ENCODE data around the gene C11orf52.
"Not testable (repeated sequence)": the region's sequence is repeated elsewhere in the genome, so short reads cannot be mapped to it uniquely, and the experiment has no call there.

Gene C11orf52

DNA sequence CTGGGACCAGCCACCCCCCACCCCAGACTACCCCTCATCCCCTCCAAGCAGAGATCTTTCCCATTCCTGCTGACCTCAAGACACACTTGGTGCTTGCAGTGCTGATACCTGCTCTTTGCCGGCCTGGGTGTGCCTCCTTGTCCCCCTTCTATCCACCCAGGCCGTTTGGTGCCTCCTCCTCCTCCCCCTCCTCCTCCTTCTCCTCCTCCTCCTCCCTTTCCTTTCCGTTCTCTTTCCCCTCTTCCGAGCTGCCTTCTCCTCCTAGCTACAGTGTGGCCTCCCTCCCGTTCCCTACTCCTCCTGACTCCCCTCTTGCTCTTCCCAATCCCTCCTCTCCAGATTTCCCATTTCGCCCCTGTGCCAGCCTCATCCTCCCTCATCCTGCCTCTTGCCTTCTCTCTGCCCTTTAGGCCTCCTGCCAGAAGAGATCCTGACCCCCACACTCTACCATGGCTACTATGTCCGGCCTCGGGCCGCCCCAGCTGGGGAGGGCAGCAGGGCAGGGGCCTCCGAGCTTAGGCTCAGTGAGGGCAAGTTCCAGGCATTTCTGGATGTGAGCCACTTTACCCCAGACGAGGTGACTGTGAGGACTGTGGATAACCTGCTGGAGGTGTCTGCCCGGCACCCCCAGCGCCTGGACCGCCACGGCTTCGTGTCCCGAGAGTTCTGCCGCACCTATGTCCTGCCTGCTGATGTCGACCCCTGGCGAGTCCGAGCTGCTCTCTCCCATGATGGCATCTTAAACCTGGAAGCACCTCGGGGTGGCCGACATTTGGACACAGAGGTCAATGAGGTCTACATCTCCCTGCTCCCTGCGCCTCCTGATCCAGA is 5.5 kb upstream of the C11orf52 start:
- no peak for DNase-seq

DNA sequence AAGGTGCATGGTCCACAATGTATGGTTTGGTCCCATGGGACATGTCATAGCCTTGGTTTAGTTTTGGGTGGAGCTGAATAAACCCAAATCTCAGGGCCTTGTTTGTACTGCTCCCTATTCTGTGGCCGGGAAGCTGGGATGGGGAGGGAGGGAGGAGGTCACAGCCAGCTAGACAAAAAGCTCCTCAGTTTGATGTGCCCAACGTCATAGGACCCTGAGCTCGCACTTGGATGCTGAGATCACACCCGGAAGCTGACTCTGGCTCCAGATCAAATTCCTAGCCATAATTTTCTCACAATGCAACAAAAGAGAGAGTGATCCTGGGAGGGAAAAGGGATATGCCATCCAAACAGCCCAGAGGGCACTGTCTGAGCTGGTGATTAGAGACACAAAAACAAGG is 4.7 kb upstream of the C11orf52 start:
- DNase-seq = no peak

DNA sequence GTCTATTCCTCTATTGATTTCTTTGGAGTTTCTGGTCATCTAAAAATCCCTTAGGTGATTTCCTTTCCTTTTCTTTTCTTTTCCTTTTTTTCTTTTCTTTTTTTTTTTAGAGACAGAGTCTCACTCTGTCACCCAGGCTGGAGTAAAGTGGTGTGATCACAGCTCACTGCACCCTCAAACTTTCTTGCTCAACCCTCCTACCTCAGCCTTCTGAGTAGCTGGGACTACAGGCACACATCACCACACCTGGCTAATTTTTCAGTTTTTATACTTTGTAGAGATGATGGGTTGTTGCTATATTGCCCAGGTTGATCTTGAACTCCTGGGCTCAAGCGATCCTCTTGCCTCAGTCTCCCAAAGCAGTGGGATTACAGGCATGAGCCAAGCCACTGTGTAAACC is 1.9 kb upstream of the C11orf52 start:
- no peak for DNase-seq

DNA sequence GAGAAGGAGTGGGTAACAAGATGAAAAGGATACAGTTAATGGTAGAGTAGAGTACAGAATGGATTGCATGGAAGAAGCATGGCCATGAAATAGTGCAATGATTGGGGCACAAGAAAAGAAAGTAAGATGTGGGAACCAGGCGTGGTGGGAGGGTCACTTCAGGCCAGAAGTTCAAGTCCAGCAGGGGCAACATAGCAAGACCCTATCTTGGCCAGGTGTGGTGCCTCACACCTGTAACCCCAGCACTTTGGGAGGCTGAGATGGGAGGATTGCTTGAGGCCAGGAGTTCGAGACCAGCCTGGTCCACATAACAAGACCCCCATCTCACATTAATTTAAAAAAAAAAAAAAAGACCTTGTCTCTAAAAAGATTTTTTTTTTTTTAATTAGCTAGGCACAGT is 1.4 kb upstream of the C11orf52 start:
- DNase-seq = no peak

DNA sequence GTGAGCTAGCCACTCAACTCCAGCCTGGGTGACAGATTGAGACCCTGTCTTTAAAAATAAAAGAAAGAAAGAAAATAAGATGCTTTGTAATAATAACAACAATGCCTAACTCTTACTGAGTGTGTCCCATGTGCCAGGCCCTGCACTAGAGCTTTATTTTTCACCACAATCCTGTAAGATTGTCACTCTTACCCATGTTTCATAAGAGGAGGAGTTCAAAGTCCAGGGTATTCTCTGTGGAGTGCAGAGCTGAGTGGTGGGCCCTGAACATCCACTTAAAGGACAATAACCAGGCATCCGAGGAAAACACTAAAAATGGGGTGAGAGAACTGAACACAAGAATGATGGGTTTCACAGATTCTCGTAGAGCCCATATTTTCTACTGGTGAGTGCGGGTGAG is 925 bp upstream of the C11orf52 start:
- DNase-seq = no peak

DNA sequence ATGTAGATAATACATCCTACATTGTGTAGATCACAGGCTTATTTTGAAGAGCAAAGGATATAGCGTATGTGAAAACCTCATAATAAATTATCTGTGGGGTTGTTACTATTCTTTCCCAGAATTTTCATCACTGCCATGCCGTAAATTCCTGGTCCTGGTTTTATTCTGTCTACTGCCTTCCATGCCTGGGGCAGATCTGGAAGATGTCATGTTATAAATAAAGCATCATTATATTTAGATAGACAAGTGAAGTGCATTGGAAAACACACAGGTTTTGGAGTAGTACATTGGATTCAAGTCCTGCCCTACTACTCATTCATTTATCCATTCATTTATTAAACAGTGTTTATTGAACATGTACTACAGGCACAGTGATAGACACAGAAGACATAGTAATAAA is 2.2 kb downstream of the C11orf52 start:
- no peak for DNase-seq

DNA sequence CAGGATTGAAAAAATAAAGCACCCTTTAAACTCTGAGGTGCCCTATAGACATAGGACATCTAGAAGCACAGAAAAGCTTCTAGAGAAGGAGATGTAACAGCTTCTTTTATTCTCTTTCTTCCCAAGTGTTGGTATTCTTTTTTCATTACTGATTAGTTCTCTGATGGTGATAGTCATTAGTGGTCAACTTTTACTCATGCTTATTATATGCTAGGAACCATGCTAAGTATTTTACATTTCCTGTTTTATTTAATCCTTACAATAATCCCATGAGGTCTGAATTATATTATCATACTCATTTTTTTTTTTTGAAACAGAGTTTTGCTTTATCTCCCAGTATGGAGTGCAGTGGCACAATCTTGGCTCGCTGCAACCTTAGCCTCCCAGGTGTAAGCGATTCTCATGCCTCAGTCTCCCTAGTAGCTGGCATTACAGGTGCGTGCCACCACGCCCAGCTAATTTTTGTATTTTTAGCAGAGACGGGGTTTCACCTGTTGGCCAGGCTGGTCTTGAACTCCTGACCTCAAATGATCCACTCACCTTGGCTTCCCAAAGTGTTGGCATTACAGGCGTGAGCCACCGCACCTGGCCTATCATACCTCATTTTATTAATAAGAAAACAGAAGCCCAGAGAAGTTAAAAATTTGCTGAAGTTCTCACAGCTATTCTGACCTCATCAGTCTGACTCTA is 3.0 kb downstream of the C11orf52 start:
- DNase-seq = no peak

DNA sequence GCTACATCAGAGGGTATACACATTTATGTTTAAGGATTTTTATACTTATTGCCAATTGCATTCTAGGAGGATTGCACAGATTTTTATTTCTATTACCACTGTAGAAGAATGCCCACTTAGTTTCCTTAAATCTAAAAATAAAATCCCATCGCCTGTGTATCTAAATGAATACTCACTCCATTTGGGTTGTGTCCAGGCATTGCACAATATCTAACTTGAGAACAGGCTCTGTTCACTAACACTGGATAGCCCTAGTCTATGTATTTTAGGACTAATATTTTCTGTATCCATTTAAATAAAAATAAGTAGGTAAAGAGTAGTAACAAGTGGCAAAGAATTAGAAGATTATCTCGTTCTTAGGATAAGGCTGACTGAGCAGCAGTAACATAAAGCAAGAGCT is 4.1 kb downstream of the C11orf52 start:
- DNase-seq = no peak

DNA sequence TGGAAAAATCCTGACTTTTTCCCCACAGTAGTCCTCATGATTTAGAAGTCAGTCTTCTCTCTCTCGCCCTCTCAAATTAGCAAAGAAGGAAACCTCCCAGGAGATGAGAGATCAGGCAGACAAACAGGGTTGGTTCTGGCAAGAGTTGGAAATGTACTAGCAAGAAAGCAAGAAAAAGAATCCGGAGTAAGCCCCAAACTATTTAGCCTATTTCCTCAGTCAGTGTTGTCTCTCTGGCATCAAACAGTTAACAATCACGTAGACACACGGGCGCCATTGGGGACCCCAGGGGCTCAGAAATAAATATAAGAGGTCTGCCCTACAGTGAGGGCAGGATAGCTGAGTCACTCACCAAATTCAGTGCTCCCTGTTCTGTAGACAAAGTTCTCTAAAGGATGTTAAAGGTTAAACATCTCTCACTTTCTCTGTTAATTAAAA is 4.7 kb downstream of the C11orf52 start:
- DNase-seq = no peak

DNA sequence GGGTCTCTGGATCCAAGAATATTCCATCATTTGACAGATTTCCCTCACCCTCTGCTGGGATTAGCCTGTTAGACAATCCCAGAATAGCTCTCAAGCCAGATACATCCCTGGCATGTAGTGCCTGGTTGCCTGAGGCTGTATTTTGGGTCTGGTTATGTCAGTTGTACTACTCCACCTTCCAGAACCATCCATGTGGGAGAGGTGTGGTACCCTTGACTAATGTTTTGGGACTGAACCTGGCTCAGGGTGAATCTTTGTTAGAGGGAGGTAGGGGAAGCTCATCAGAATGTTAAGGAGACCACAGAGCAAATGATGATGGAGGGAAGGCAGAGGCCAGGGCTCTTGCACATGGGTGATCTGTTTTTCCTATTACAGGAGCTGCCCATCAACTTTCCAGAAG is 5.2 kb downstream of the C11orf52 start:
- DNase-seq = no peak

DNA sequence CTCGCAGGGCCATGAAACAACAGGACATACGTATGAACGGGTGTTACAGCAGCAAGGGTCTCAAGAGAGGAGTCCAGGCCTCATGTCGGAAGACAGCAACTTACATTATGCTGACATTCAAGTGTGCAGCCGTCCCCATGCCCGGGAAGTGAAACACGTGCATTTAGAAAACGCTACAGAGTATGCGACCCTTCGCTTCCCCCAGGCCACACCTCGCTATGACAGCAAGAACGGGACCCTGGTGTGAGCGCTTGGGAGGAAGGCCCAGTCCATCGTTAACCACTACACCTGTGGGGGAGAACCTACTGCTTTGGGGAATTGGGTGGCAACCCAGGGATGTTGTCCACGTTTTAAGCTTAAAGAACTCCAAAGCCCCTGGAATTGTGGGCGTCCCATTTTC is 7.2 kb downstream of the C11orf52 start:
- no peak for DNase-seq

DNA sequence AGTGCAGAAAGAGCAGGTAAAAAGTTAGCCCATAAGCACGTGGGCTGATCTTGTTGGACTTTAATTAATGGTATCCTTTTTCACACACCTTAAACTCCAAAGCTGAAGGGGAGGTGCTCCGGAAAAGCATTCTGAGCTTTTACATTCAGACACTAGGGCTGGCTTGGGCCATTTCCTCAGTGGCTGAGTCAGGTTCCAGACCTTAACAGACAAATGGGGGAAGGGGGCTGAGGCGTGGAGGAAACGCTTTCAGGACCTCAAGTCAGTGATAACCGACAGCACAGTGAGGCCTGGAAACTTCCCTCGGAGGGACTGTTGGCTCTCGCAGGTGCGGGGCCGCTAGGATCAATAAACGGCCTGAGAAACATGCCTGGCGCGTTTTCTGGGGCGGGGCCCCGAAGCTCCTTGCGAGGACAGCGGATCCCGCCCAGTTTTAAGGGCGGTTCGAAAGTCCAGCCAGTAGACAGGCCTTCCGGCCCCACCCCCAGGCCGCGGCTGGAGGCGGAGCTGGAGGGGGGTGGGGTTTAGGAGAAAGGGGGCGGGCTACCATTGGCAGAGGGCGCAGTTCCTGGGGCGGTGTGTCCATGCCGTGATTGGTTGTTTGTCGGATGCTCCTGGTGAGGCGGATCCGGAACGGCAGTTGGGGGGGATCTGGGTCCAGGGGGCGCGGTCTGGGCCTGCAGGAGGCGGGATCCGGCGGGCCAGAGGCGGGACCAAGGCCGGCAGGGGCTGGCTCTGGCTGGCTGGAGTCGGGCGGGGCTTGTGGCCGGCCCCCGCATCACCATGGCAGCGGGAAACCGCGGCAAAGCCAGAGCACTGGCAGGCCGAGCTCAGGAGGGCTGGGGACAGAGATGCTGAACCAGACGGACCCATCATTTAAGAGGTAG is 8.0 kb downstream of the C11orf52 start:
- peak; percentile 97 for DNase-seq

DNA sequence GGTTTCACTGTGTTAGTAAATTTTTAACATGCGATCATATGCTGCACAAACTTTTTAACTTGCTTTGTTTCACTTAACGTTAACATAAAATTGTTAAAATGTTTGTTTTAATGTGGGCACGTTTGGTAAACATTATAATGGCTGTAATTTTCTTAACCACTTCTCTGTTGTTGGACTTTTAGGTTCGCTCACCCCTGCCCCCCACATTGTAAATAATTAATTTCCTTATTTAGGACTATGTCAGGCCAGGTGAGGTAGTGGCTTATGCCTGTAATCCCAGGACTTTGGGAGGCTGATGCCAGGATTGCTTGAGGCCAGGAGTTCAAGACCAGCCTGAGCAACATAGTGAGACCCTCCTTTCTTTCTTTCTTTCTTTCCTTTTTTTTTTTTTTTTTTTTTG is 11.8 kb downstream of the C11orf52 start:
- no peak for DNase-seq

DNA sequence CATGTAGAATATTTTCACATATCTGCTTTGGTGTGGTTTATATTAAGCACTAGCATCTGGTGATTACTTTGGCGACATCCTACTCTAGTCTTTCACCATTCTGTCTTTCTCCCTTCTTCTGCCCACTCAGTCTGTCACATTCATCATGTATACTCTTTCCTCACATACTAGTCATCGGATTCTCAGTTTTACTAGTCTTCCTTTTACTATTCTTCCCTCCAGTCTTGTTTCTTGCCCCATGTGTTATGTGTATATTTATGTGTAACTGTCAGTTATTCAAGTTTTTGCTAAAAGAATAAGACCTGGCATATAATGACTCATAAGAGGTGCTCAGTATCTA is 13.9 kb downstream of the C11orf52 start:
- DNase-seq = no peak

DNA sequence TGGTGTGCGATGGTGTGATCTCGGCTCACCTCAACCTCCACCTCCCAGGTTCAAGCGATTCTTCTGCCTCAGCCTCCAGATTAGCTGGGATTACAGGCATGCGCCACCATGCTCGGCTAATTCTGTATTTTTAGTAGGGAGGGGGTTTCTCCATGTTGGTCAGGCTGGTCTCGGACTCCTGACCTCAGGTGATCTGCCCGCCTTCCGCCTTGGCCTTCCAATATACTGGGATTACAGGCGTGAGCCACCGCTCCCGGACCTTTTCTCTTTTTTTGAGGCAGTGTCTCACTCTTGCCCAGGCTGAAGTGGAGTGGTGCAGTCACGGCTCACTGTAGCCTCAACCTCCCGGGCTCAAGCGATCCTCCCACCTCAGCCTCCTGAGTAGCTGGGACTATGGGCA is 14.5 kb downstream of the C11orf52 start:
- DNase-seq = not testable (repeated sequence)

DNA sequence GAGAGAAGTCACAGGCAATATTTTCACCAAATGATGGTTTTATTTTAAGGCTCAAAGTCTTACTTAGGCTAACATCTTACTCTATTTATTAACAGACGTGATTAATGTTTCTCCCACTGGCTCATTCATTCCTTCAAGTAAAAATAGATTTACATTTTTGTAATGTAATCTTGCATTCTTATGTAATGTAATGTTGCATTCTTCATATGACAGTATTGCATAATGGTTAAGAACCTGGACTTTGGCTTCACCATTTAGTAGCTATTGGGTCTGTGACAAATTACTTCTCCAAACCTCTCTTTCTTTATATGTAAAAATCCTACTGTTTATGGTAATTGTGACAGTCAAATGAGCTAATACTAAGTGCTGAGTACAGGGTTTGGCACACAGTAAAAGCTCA is 15.2 kb downstream of the C11orf52 start:
- DNase-seq = no peak

DNA sequence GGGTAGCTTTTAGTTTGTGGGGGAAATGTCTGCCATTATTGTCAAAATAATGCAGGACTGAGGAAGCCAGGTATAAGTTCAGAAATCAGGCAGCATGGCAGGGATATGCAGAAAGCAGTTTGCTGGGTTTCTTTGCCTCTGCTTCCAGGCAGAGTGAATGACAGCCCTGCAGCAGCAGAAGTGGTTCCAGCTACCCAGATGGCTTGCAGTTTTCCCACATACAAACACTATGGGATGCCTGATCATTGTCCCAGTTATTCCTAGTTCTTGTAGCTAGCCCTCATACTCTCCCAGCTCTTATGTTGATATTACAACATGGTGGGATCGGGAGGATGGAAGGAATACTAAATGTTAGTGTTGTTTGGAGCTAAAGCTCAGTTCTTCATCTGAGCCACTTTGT is 15.6 kb downstream of the C11orf52 start:
- no peak for DNase-seq

DNA sequence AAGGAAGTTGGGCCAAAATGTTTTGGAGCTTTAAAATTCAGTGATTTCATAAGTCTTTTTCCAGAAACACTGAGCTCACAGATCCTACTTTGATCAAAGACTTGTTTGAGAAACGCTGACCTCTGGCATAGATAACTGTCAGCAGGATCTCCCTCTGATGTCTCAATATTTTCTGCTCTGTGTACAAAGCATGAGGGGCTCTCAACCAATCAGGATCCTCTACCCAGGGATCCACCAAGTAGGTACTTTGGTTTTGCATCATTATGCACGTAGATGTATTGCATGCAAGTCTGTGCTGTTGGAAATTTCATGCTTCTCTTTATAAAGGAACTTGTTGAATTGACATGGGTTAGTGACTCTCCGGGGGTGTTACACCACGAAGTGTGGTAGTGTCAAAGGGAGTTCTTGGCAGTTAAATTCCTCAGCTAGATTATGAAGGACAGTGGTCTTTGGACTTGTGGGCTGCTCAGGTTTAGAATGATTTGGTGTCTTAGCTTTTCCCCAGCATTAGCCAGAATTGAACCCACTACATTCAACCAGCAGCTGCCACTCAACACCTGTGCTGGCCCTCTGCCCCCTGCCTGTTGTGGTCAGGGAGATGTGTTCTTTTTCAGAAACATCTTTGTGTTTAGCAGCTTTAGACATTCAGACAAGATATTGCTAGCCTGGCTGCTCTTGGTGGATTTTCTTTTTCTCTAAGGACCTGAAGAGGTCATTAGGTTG is 16.8 kb downstream of the C11orf52 start:
- no peak for DNase-seq

DNA sequence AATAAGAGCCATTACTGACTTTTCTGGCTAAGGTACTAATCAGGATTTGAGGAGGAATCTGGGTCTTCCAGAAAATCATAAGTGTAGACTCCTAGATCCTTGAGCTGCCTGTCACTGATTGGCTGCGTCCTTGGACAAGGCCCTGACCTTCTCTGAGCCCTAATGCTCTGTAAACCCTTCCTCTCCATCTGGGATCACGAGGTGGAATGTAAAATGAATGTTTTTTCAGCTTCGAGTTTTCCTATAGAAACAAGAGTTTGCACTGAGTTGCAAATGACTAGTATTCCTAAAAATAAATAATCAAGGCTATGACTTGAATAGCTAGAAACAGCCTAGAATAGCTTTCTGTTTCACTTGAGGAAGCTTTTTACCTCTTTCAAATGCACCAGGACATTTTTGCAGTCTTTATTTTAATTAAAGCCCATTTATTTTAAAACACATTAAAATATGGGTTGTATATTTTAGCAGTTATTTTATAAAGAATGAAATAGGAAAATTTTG is 17.4 kb downstream of the C11orf52 start:
- DNase-seq = no peak

DNA sequence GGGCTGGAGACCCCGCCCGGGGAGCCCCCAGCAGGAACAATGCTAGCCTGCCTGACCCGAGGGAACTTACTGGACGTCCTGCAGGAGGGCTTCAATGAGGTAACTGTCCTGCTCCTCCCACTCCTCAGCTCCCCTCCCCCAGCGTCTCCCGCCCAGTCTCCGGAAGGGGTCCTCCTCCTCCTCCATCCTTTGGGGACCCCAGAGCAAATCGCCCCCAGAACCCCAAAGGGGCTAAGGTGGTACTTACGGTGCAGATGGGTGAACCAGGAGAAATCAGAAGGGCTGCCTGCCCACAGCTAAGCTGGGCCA is 18.7 kb downstream of the C11orf52 start:
- DNase-seq = no peak

DNA sequence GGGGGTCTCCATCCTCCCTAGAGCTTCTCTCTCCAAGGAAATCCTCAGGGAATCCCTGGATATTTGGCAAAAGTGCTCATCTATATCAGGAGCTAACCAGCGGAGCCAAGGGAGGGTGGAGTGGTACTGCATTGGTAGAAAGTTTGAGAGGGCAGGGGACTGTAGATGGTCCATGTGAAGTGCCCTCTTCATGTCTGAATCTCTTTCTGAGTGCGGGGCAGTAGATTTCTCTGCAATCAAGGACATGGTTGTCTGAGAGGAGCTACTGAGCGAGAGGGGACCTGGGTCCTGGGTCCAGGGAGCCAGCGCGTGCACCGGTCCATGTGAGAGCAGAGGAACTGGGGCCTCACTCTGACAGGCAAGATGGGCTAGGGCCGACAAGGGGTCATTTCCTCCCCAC is 19.1 kb downstream of the C11orf52 start:
- no peak for DNase-seq

DNA sequence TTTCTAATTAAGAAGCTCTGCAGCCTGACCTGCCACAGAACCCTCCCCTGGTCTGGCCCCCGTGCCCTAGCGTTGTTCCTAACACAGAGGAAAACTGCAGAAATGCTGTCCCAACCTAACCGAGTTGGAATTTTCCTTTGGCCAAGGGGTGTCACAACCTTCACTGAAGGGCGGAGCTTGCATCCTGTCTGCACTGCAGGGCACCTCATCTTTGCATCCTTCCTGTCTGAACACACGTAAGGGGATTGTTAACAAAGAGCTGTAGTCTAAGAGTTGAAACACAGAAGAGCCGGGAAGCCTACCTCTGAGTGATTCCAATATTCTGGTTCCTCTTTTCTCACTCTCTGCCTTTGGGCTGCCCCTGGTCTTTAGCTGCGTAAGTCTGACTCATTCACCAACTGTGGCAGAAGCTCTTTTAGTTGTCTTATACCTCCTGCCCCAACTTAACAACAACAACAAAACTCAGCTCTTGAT is 20.0 kb downstream of the C11orf52 start:
- DNase-seq = peak; percentile 37

Data from activated naive CD4-positive, alpha-beta T cell treated with Interleukin-2 at 50 U/mL for 16 hours (primary cell).